K562 (cell line): ENCODE results near the gene CNIH4. TPM values are rescaled to one million over a fixed set of nuclear protein-coding genes. Genes with fewer than 3 reads are reported as not detected.

Experiments
- ATAC-seq: fragments of 200-7000 bp; cut with Tn5 transposase; 3 replicates; pipeline ENCODE4 v1.9.1; 2020; ENCODE audit warnings: moderate library complexity
- BruUV-seq: library from RNA; stranded (reverse); fragments of 400-500 nt; replicated peaks from 2 replicates; lab custom pipeline; 2021; lab: Mats Ljungman, UMichigan
- CTCF ChIA-PET: fragments of 300-600 bp; formaldehyde crosslinking; extraction: SDS; loops from one replicate; lab custom pipeline; 2021; ENCODE audit warnings: low intra/inter-chr PET ratio; lab: Yijun Ruan, JAX
- POLR2A ChIA-PET: fragments of 300-600, 350-650 bp; sonication (Branson Sonifier 250); formaldehyde crosslinking; extraction: SDS; loops from one replicate; lab custom pipeline; 2021; ENCODE audit warnings: antibody characterized with exemption, inconsistent platforms; lab: Yijun Ruan, JAX
- DNase-seq, 4 experiments: peaks; one replicate each; pipeline versions ENCODE4 v3.0.0 to v3.0.0-alpha.2; 2011 to 2018; ENCODE audit warnings: low spot score in 3 of 4, mixed read lengths in 3 of 4; ENCODE audit errors: extremely low read depth in 1 of 4
- FAIRE-seq: peaks from 2 replicates; lab custom pipeline; 2011; peaks lifted over from hg19 to GRCh38; lab: Jason Lieb, UNC
- H2AFZ ChIP-seq: 2 replicates; pipeline ENCODE4 v1.6.0; 2011; ENCODE audit warnings: low read depth, low read length, control low read depth, inconsistent platforms
- H3K27ac ChIP-seq: fragments of 200-600 bp; 3 replicates; pipeline ENCODE4 v1.8.0; 2011; ENCODE audit warnings: low read depth, mild to moderate bottlenecking, control low read depth, inconsistent platforms, low read length, moderate library complexity, mixed read lengths; ENCODE audit errors: extremely low read depth
- H3K27me3 ChIP-seq, 2 experiments: fragments of 300-600 bp in 1 of 2; 2 replicates in 1 of 2; 3 replicates in 1 of 2; pipeline versions ENCODE4 v1.6.0 to v1.8.0; 2011; ENCODE audit warnings: inconsistent platforms in 2 of 2, low read length in 2 of 2, mild to moderate bottlenecking in 1 of 2, mixed read lengths in 1 of 2, moderate library complexity in 1 of 2; ENCODE audit not compliant: control insufficient read depth in 2 of 2, insufficient read depth in 2 of 2
- H3K36me3 ChIP-seq: fragments of 300-600 bp; 3 replicates; pipeline ENCODE4 v1.8.0; 2011; ENCODE audit warnings: mild to moderate bottlenecking, low read length, inconsistent platforms; ENCODE audit not compliant: control insufficient read depth, insufficient read depth
- H3K4me1 ChIP-seq, 2 experiments: fragments of 200-600 bp in 1 of 2; replicated peaks in 1 of 2; 2 replicates in 1 of 2; 3 replicates in 1 of 2; pipeline versions ENCODE4 v1.5.1 to v1.8.0; 2011; ENCODE audit warnings: inconsistent platforms in 2 of 2, low read length in 2 of 2, mild to moderate bottlenecking in 1 of 2, mixed read lengths in 1 of 2, moderate library complexity in 1 of 2; ENCODE audit not compliant: control insufficient read depth in 2 of 2, insufficient read depth in 2 of 2
- H3K4me2 ChIP-seq: 2 replicates; pipeline ENCODE4 v1.6.1; 2011; ENCODE audit warnings: low read length, control low read depth, inconsistent platforms, mixed read lengths; ENCODE audit not compliant: insufficient read depth
- H3K4me3 ChIP-seq: fragments of 200-600 bp; sonication (generic), shearing (Covaris generic); 2 replicates; pipeline ENCODE4 v1.5.1; 2016; ENCODE audit warnings: control low read depth, inconsistent platforms
- H3K79me2 ChIP-seq: fragments of 200-600 bp; 3 replicates; pipeline ENCODE4 v1.8.0; 2011; ENCODE audit warnings: low read length, inconsistent platforms; ENCODE audit not compliant: control insufficient read depth, insufficient read depth
- H3K9ac ChIP-seq, 2 experiments: 2 replicates each; pipeline versions ENCODE4 v1.6.0 to v1.6.1; 2011; ENCODE audit warnings: low read depth in 2 of 2, low read length in 2 of 2, control low read depth in 1 of 2, inconsistent platforms in 1 of 2, mild to moderate bottlenecking in 1 of 2, mixed read lengths in 1 of 2; ENCODE audit not compliant: insufficient read depth in 1 of 2
- H3K9me1 ChIP-seq: one replicate; pipeline ENCODE4 v1.6.0; 2011; ENCODE audit warnings: inconsistent platforms, mild to moderate bottlenecking, low read length, moderate library complexity; ENCODE audit not compliant: control insufficient read depth, insufficient read depth
- H3K9me3 ChIP-seq: replicated peaks from 2 replicates; pipeline ENCODE4 v1.5.1; 2011; ENCODE audit warnings: low read depth, low read length, inconsistent platforms; ENCODE audit not compliant: control insufficient read depth, insufficient read depth
- H4K20me1 ChIP-seq: replicated peaks from 2 replicates; pipeline ENCODE4 v1.6.1; 2011; ENCODE audit warnings: low read length, inconsistent platforms, mixed read lengths; ENCODE audit not compliant: control insufficient read depth, insufficient read depth
- ATF3 ChIP-seq, 2 experiments: fragments of 450-650 bp in 1 of 2; sonication (generic) in 1 of 2; formaldehyde crosslinking in 1 of 2; IDR thresholded peaks in 1 of 2; conservative IDR thresholded peaks in 1 of 2; 2 replicates each; pipeline versions ENCODE4 v1.6.1 to v1.8.1; 2016 to 2023; ENCODE audit warnings: mild to moderate bottlenecking in 2 of 2, moderate library complexity in 2 of 2, inconsistent platforms in 1 of 2, missing genetic modification reagents in 1 of 2
- BRF1 ChIP-seq: IDR thresholded peaks from 3 replicates; pipeline ENCODE4 v1.6.1; 2011; ENCODE audit warnings: borderline replicate concordance, mild to moderate bottlenecking; ENCODE audit not compliant: insufficient read length; ENCODE audit errors: extremely low read depth
- CAMTA2 ChIP-seq: fragments of 250-450 bp; sonication (Bioruptor Pico); conservative IDR thresholded peaks from 2 replicates; pipeline ENCODE4 v1.5.1; 2022
- CHD1 ChIP-seq: fragments of 200-600 bp; sonication (generic); IDR thresholded peaks from one replicate; pipeline ENCODE4 v1.6.1; 2012; ENCODE audit warnings: mild to moderate bottlenecking, moderate library complexity, low read length, inconsistent platforms
- E2F3 ChIP-seq: fragments of 250-450 bp; sonication (Bioruptor Pico); IDR thresholded peaks from 2 replicates; pipeline ENCODE4 v1.4.0; 2020; ENCODE audit warnings: mild to moderate bottlenecking
- NBN ChIP-seq: fragments of 450-650 bp; IDR thresholded peaks from 2 replicates; pipeline ENCODE4 v1.6.1; 2016; ENCODE audit warnings: low read depth, mild to moderate bottlenecking
- NCOA1 ChIP-seq: fragments of 450-650 bp; IDR thresholded peaks from 2 replicates; pipeline ENCODE4 v1.6.1; 2016; ENCODE audit warnings: low read depth
- POLR2H ChIP-seq: IDR thresholded peaks from 2 replicates; pipeline ENCODE4 v1.6.1; 2016; ENCODE audit warnings: missing genetic modification characterization, low read depth, mild to moderate bottlenecking, control low read depth, missing compliant biosample characterization, moderate library complexity
- RB1 ChIP-seq: fragments of 450-650 bp; IDR thresholded peaks from 2 replicates; pipeline ENCODE4 v1.6.1; 2017; ENCODE audit warnings: low read depth, mild to moderate bottlenecking
- SNRNP70 ChIP-seq: fragments of 200-400 bp; formaldehyde crosslinking; optimal IDR thresholded peaks from 2 replicates; pipeline ENCODE3; 2017; ENCODE audit warnings: low read depth, low read length
- TARDBP ChIP-seq: fragments of 450-650 bp; IDR thresholded peaks from 2 replicates; pipeline ENCODE4 v1.6.1; 2016
- TCF3 ChIP-seq: sonication (generic); formaldehyde crosslinking; IDR thresholded peaks from 2 replicates; pipeline ENCODE4 v1.4.0; 2020; ENCODE audit warnings: mild to moderate bottlenecking, missing genetic modification reagents
- THRA ChIP-seq: fragments of 450-650 bp; IDR thresholded peaks from 2 replicates; pipeline ENCODE4 v1.6.1; 2017; ENCODE audit warnings: mild to moderate bottlenecking, moderate library complexity
- YBX1 ChIP-seq: fragments of 450-650 bp; IDR thresholded peaks from 2 replicates; pipeline ENCODE4 v1.7.1; 2016; ENCODE audit warnings: mild to moderate bottlenecking
- ZNF232 ChIP-seq: sonication (generic); formaldehyde crosslinking; IDR thresholded peaks from 2 replicates; pipeline ENCODE4 v1.8.0; 2022; ENCODE audit warnings: mild to moderate bottlenecking, missing genetic modification reagents
- ZNF354B ChIP-seq: fragments of 250-450 bp; sonication (Bioruptor Pico); IDR thresholded peaks from 2 replicates; pipeline ENCODE4 v1.4.0; 2020
- ZNF77 ChIP-seq: fragments of 250-450 bp; sonication (Bioruptor Pico); IDR thresholded peaks from 2 replicates; pipeline ENCODE4 v1.5.0; 2020
- WGBS: fragments of 100-300 bp; shearing (Covaris generic); methylation state at CpG from one replicate; pipeline ENCODE4 v1.1.6; 2016; ENCODE audit warnings: low coverage, mixed read lengths; ENCODE audit not compliant: insufficient coverage; ENCODE audit errors: missing lambda C conversion rate; 5-methylcytosine and 5-hydroxymethylcytosine counted together
- in situ Hi-C: fragments of 300-500 bp; cut with MboI; formaldehyde crosslinking; loops from 4 replicates; pipeline ENCODE4 v1.15.0; 2018; ENCODE audit warnings: inconsistent platforms, mixed read lengths
- intact Hi-C: fragments of 100-400 bp; cut with micrococcal nuclease; formaldehyde crosslinking; loops from 2 replicates; pipeline ENCODE4 v1.14.2; 2022
- polyA plus RNA-seq, 8 experiments: library from polyadenylated mRNA; depleted of rRNA in 4 of 8; stranded (reverse) in 5 of 8; unstranded in 3 of 8; fragments of >200 nt; fragmentation: Nextera tagmentation in 2 of 8; fragmentation: Illumina TruSeq in 1 of 8; extraction: Ambion mirVana in 2 of 8; extraction: Trizol in 1 of 8; gene quantifications; 2 replicates each; pipeline versions ENCODE4 v1.2.1 to v1.2.3, GENCODE V29; 2011 to 2014; ENCODE audit warnings: inconsistent platforms in 1 of 8, missing spikeins in 1 of 8
- total RNA-seq, 7 experiments: library from RNA; depleted of rRNA in 6 of 7; stranded (reverse); fragments of >200 nt in 6 of 7; fragmentation: Illumina TruSeq in 2 of 7; extraction: Trizol in 2 of 7; gene quantifications; 2 replicates each; pipeline versions ENCODE4 v1.2.1 to v1.2.3, GENCODE V29; 2011 to 2021; ENCODE audit warnings: low replicate concordance in 1 of 7
- TF ChIP-seq, protein P1 (sequence below): fragments of 150-350 bp; conservative IDR thresholded peaks from 2 replicates; pipeline ENCODE4 v1.6.1; 2014; ENCODE audit warnings: low read length

The CNIH4 gene
- total and polyA plus RNA-seq, 9 of the 15 experiments (the other 6 are each of a cell fraction or from before 2014, with no cell fraction given) = 41.3 to 266 (median 61.1) TPM

- Histone ChIP-seq H3K9ac (no peak overlapping the region), H3K4me2 (no peak overlapping the region), H3K9me3 (no peaks in the 10 kb centered on the region), H3K9me1 (no peaks in the 10 kb centered on the region), H2AFZ (no peak overlapping the region), H3K4me3 (no peak overlapping the region), H3K27me3 (no peaks in the 10 kb centered on the region), H3K36me3 (peaks cover 89% of the 10 kb centered on the region), H3K79me2 (0 out of 3 replicates have a peak, but pooled peaks cover 2% of the 10 kb centered on the region), H3K4me1 (no peaks in the 10 kb centered on the region), H3K27ac (no peak overlapping the region), H4K20me1 (no peaks in the 10 kb centered on the region)
- CTCF ChIA-PET = no interaction called here
- WGBS = 96% methylated on average over 1 of the region's 1 CpG
- no TSS peak for BruUV-seq
- intact Hi-C loops (no loop called here), in situ Hi-C loops (no loop called here)
- POLR2A ChIA-PET = interaction anchor here (1.1 to 1.6 kb wide), 4 partner anchors 9 to 58 kb away, joined by 3 to 4 read pairs (median 3); no protein-coding TSS in a partner anchor
- FAIRE-seq = no peak
- no peak for TF ChIP-seq SNRNP70
- TF ChIP-seq, protein P1, sequence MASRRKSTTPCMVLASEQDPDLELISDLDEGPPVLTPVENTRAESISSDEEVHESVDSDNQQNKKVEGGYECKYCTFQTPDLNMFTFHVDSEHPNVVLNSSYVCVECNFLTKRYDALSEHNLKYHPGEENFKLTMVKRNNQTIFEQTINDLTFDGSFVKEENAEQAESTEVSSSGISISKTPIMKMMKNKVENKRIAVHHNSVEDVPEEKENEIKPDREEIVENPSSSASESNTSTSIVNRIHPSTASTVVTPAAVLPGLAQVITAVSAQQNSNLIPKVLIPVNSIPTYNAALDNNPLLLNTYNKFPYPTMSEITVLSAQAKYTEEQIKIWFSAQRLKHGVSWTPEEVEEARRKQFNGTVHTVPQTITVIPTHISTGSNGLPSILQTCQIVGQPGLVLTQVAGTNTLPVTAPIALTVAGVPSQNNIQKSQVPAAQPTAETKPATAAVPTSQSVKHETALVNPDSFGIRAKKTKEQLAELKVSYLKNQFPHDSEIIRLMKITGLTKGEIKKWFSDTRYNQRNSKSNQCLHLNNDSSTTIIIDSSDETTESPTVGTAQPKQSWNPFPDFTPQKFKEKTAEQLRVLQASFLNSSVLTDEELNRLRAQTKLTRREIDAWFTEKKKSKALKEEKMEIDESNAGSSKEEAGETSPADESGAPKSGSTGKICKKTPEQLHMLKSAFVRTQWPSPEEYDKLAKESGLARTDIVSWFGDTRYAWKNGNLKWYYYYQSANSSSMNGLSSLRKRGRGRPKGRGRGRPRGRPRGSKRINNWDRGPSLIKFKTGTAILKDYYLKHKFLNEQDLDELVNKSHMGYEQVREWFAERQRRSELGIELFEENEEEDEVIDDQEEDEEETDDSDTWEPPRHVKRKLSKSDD = no peak
- no peak for TF ChIP-seq ZNF232 (CRISPR knock-in tag)
- no peak for TF ChIP-seq ZNF77
- TF ChIP-seq BRF1 = no peak
- no peak for TF ChIP-seq ATF3 (IDR thresholded peaks at IDR 0.05)
- no peak for TF ChIP-seq ATF3 (CRISPR knock-in tag; conservative IDR thresholded peaks at IDR 0.05)
- no peak for TF ChIP-seq E2F3 (CRISPR knock-in tag)
- TF ChIP-seq RB1 = no peak
- TF ChIP-seq NBN = no peak
- no peak for TF ChIP-seq ZNF354B
- no peak for TF ChIP-seq YBX1
- no peak for TF ChIP-seq POLR2H (tag)
- TF ChIP-seq THRA = no peak
- TF ChIP-seq CAMTA2 = no peak
- TF ChIP-seq CHD1 = no peak
- TF ChIP-seq TCF3 (CRISPR knock-in tag) = no peak
- TF ChIP-seq TARDBP = no peak
- TF ChIP-seq NCOA1 = no peak
- no peak for DNase-seq
- ATAC-seq = no peak
These were observed 51.6 kb downstream of the CNIH4 start for GRCh38 chr1:224408294-224408590.
